HCT116 (cell line): ENCODE data around the gene LCOR. TPM values are rescaled to one million over a fixed set of nuclear protein-coding genes. Genes with fewer than 3 reads are reported as not detected.

ENCODE experiments used
- ATAC-seq: fragments of 200-7000 bp; cut with Tn5 transposase; 2 replicates; pipeline ENCODE4 v1.9.1; 2020; ENCODE audit warnings: mild to moderate bottlenecking, moderate library complexity
- BruUV-seq: library from RNA; stranded (reverse); fragments of 400-500 nt; replicated peaks from 2 replicates; lab custom pipeline; 2021; lab: Mats Ljungman, UMichigan
- CTCF ChIA-PET: fragments of 300-600 bp; sonication (Branson Sonifier 250); formaldehyde crosslinking; loops from one replicate; lab custom pipeline; 2021; ENCODE audit warnings: antibody characterized with exemption; lab: Charles Lee
- POLR2A ChIA-PET: fragments of 300-600, 350-600 bp; sonication (Branson Sonifier 250); formaldehyde crosslinking; loops from one replicate; lab custom pipeline; 2021; ENCODE audit warnings: antibody characterized with exemption; lab: Charles Lee
- RAD21 ChIA-PET, 2 experiments: fragments of 300-600 bp; sonication (Branson Sonifier 250); formaldehyde crosslinking; loops; one replicate each; lab custom pipeline; 2023; ENCODE audit warnings: low total read pairs in 2 of 2; ENCODE audit not compliant: uncharacterized antibody in 2 of 2, unreplicated experiment in 2 of 2, low non-redundant PET in 1 of 2; lab: Charles Lee
- DNase-seq: peaks from one replicate; pipeline ENCODE4 v3.0.0-alpha.2; 2010; ENCODE audit warnings: low read depth, low spot score
- H2AFZ ChIP-seq: fragments of 200-600 bp; shearing (Covaris generic), sonication (generic); 2 replicates; pipeline ENCODE4 v1.6.1; 2017; ENCODE audit warnings: low read depth, mixed run types, mixed read lengths, antibody characterized with exemption, low read length; ENCODE audit not compliant: poor library complexity, severe bottlenecking
- H3K27ac ChIP-seq: 2 replicates; pipeline ENCODE4 v1.5.1; 2012; ENCODE audit warnings: low read depth, low read length
- H3K27me3 ChIP-seq: fragments of 200-600 bp; sonication (generic); 2 replicates; pipeline ENCODE4 v1.6.1; 2016; ENCODE audit warnings: mixed run types, low read length, mixed read lengths; ENCODE audit not compliant: insufficient read depth
- H3K36me3 ChIP-seq, 2 experiments: fragments of 200-500 bp in 1 of 2; fragments of 200-600 bp in 1 of 2; sonication (Bioruptor generic) in 1 of 2; sonication (generic) in 1 of 2; 2 replicates each; pipeline versions ENCODE4 v1.5.1 to v1.6.1; 2014 to 2016; ENCODE audit warnings: low read length in 2 of 2, inconsistent platforms in 1 of 2, mixed read lengths in 1 of 2, mixed run types in 1 of 2; ENCODE audit not compliant: insufficient read depth in 2 of 2, control insufficient read depth in 1 of 2
- H3K4me1 ChIP-seq, 2 experiments: fragments of 200-600 bp in 1 of 2; sonication (generic) in 1 of 2; 2 replicates each; pipeline versions ENCODE4 v1.5.1 to v1.6.1; 2012 to 2017; ENCODE audit warnings: low read length in 2 of 2, inconsistent platforms in 1 of 2, mild to moderate bottlenecking in 1 of 2, mixed read lengths in 1 of 2, mixed run types in 1 of 2, moderate library complexity in 1 of 2; ENCODE audit not compliant: insufficient read depth in 2 of 2, control insufficient read depth in 1 of 2
- H3K4me2 ChIP-seq: fragments of 200-600 bp; sonication (generic); 2 replicates; pipeline ENCODE4 v1.6.1; 2017; ENCODE audit warnings: mixed run types, low read length, mixed read lengths
- H3K4me3 ChIP-seq, 2 experiments: fragments of 200-600 bp in 1 of 2; sonication (generic) in 1 of 2; replicated peaks in 1 of 2; 2 replicates each; pipeline ENCODE4 v1.5.1; 2011 to 2016; ENCODE audit warnings: low read length in 2 of 2, control low read depth in 1 of 2, low read depth in 1 of 2, mild to moderate bottlenecking in 1 of 2, mixed read lengths in 1 of 2, mixed run types in 1 of 2
- H3K79me2 ChIP-seq: fragments of 200-600 bp; sonication (generic); 2 replicates; pipeline ENCODE4 v1.6.1; 2017; ENCODE audit warnings: mild to moderate bottlenecking, mixed run types, low read length, moderate library complexity, mixed read lengths; ENCODE audit not compliant: insufficient read depth
- H3K9ac ChIP-seq: fragments of 200-600 bp; sonication (generic); 2 replicates; pipeline ENCODE4 v1.6.1; 2016; ENCODE audit warnings: low read length, mixed read lengths
- H3K9me2 ChIP-seq: fragments of 200-600 bp; sonication (generic), shearing (Covaris generic); 2 replicates; pipeline ENCODE4 v1.6.1; 2017; ENCODE audit warnings: mixed run types, mild to moderate bottlenecking, moderate library complexity; ENCODE audit not compliant: insufficient read depth
- H3K9me3 ChIP-seq, 2 experiments: fragments of 200-500 bp in 1 of 2; fragments of 200-600 bp in 1 of 2; sonication (Bioruptor generic) in 1 of 2; sonication (generic) in 1 of 2; 2 replicates each; pipeline ENCODE4 v1.6.1; 2014 to 2017; ENCODE audit warnings: low read length in 2 of 2, mixed read lengths in 2 of 2, inconsistent platforms in 1 of 2, low read depth in 1 of 2, mild to moderate bottlenecking in 1 of 2, mixed run types in 1 of 2, moderate library complexity in 1 of 2; ENCODE audit not compliant: control insufficient read depth in 1 of 2, insufficient read depth in 1 of 2
- H4K20me1 ChIP-seq: fragments of 200-600 bp; sonication (generic), shearing (Covaris generic); 2 replicates; pipeline ENCODE4 v1.6.1; 2017; ENCODE audit warnings: mixed run types, mild to moderate bottlenecking, moderate library complexity; ENCODE audit not compliant: insufficient read depth
- CBX3 ChIP-seq: IDR thresholded peaks from 2 replicates; pipeline ENCODE4 v1.6.1; 2012; ENCODE audit warnings: low read depth
- ELF1 ChIP-seq: IDR thresholded peaks from 2 replicates; pipeline ENCODE4 v1.6.1; 2012; ENCODE audit warnings: low read depth, borderline replicate concordance
- EZH2 ChIP-seq: fragments of 200-600 bp; sonication (generic); IDR thresholded peaks from 2 replicates; pipeline ENCODE4 v1.6.1; 2017; ENCODE audit warnings: antibody characterized with exemption, mixed run types
- EZH2phosphoT487 ChIP-seq: fragments of 200-600 bp; IDR thresholded peaks from 2 replicates; pipeline ENCODE4 v1.6.1; 2018; ENCODE audit warnings: antibody characterized with exemption, borderline replicate concordance
- FOSL1 ChIP-seq: IDR thresholded peaks from 2 replicates; pipeline ENCODE4 v1.6.1; 2012; ENCODE audit warnings: low read depth
- JUND ChIP-seq: IDR thresholded peaks from 2 replicates; pipeline ENCODE4 v1.6.1; 2012
- RAD21 ChIP-seq: IDR thresholded peaks from 2 replicates; pipeline ENCODE4 v1.6.1; 2012; ENCODE audit warnings: low read depth, mild to moderate bottlenecking
- SIN3A ChIP-seq: IDR thresholded peaks from 2 replicates; pipeline ENCODE4 v1.6.1; 2012; ENCODE audit warnings: low read depth
- SRF ChIP-seq: IDR thresholded peaks from 2 replicates; pipeline ENCODE4 v1.6.1; 2012; ENCODE audit warnings: low read depth
- YY1 ChIP-seq: IDR thresholded peaks from 2 replicates; pipeline ENCODE4 v1.6.1; 2011; ENCODE audit warnings: low read length, low read depth, moderate library complexity, mild to moderate bottlenecking; ENCODE audit not compliant: insufficient replicate concordance; ENCODE audit errors: extremely low read depth
- ZFX ChIP-seq: fragments of 450-650 bp; IDR thresholded peaks from 2 replicates; pipeline ENCODE4 v1.6.1; 2017
- intact Hi-C: fragments of 100-400 bp; cut with micrococcal nuclease; formaldehyde crosslinking; loops from 2 replicates; pipeline ENCODE4 v1.10.0; 2022
- total RNA-seq: library from RNA; stranded (reverse); gene quantifications from one replicate; pipeline ENCODE4 v1.2.1, GENCODE V29; 2021; ENCODE audit not compliant: unreplicated experiment
- TF ChIP-seq, protein P1 (sequence below): IDR thresholded peaks from 2 replicates; pipeline ENCODE4 v1.6.1; 2012
- TF ChIP-seq, protein P2 (sequence below): IDR thresholded peaks from 2 replicates; pipeline ENCODE4 v1.6.1; 2012
- TF ChIP-seq, protein P3 (sequence below), 3 experiments: fragments of 200-600 bp in 1 of 3; sonication (generic) in 1 of 3; IDR thresholded peaks in 2 of 3; conservative IDR thresholded peaks in 1 of 3; 2 replicates each; pipeline ENCODE4 v1.5.1; 2012 to 2017; ENCODE audit warnings: low read depth in 2 of 3, low read length in 2 of 3, antibody characterized with exemption in 1 of 3, borderline replicate concordance in 1 of 3, control low read depth in 1 of 3, mild to moderate bottlenecking in 1 of 3, mixed read lengths in 1 of 3, mixed run types in 1 of 3, moderate library complexity in 1 of 3; ENCODE audit not compliant: insufficient read depth in 1 of 3
- TF ChIP-seq, protein P4 (sequence below): IDR thresholded peaks from 2 replicates; pipeline ENCODE4 v1.6.1; 2011; ENCODE audit warnings: mild to moderate bottlenecking, low read length, moderate library complexity; ENCODE audit not compliant: insufficient replicate concordance; ENCODE audit errors: extremely low read depth

Gene LCOR
- total RNA-seq, 1 experiment from 2014 or later: 59.9 TPM

DNA sequence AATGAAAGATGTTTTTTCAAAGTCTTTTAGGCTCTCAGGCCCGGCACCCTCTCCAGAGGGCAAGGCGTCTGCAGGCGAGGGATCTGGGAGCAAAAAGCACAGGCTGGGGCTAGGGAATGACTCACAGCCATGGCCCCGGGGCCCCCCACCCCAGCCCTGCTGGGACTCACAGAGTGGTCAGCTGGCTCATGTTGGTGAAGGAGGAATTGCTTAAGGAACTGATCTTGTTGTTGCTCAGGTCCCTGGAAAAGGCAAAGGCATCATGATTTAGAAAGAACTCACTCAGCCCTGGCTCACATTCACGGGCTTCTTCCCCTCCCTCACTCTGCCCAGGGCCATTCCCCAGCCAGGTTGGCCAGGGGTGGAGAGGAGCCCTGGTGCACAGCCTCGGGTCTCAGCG, 202.2 kb downstream of the LCOR start:
- no peak for TF ChIP-seq SRF
- Histone ChIP-seq H3K4me2 (no peak overlapping the region), H3K4me1 (peaks cover 7 to 15% of the 10 kb centered on the region in 2 experiments; a peak in 3 of 4 replicates), H3K36me3 (no peaks in the 10 kb centered on the region), H3K9me2 (no peaks in the 10 kb centered on the region), H3K9ac (no peak overlapping the region), H3K27me3 (peaks cover 4% of the 10 kb centered on the region; the same call in 1 of the 2 replicates), H3K79me2 (no peaks in the 10 kb centered on the region), H3K27ac (no peak overlapping the region), H4K20me1 (no peaks in the 10 kb centered on the region), H3K4me3 (no peak overlapping the region), H2AFZ (no peak overlapping the region), H3K9me3 (no peaks in the 10 kb centered on the region)
- intact Hi-C loops: no loop called here
- POLR2A ChIA-PET: no interaction called here
- CTCF ChIA-PET: interaction anchor here (6.6 kb wide), 1 partner anchor 9 kb away, joined by 107 read pairs; no protein-coding TSS in a partner anchor
- RAD21 ChIA-PET: no interaction called here
- DNase-seq (no peak), ATAC-seq (no peak)
- no TSS peak for BruUV-seq

DNA sequence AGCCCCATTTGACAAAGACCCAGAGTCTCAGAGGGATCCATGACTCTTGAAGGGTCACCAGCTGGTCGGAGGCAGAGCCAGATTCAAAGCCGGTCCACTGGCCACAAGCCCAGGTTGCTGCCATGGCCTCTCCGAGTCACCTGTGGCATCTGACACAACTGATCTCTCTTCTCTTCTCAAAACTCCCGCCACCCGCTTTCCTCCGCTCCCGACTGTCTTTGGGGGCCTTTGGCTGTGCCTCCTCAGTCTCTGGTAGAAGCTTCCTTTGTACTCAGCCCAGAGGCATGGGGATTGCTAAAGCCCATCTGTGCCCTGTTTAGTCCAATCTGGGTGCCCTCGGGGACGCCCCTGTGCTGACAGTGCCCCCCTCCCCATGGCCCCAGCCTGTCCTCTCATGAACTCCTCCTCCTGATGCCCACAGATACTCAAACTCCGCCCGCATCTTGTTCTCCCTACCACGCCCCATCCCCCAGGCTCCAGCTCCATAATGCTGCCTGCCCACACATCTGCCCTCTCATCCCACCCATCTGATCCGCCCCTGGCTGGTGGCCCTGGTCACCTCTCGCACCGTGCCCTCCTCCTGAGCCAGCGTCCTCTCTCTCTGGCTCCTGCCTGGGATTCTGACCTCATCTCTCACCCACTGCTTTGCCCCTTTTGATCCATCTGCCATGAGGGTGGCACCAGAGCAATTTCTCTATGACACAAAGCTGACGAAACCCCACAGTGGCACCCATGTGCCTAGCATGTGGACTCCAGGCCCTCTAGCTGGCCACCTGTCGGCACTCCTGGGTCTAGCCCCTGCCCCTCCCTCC, 203.1 kb downstream of the LCOR start:
- H3K79me2 ChIP-seq: no peaks in the 10 kb centered on the region
- POLR2A ChIA-PET: interaction anchor here (2.9 kb wide), 1 partner anchor 10 kb away, joined by 8 read pairs; no protein-coding TSS in a partner anchor
- H4K20me1 ChIP-seq: no peaks in the 10 kb centered on the region
- no peak for DNase-seq
- RAD21 ChIA-PET: no interaction called here
- H2AFZ ChIP-seq: no peak overlapping the region
- H3K9me3 ChIP-seq: no peaks in the 10 kb centered on the region
- H3K4me2 ChIP-seq: no peak overlapping the region
- peaks cover 7 to 15% of the 10 kb centered on the region in 2 experiments; a peak in 3 of 4 replicates for H3K4me1 ChIP-seq
- H3K27me3 ChIP-seq: peaks cover 4% of the 10 kb centered on the region; the same call in 1 of the 2 replicates
- H3K27ac ChIP-seq: no peak overlapping the region
- H3K4me3 ChIP-seq: no peak overlapping the region
- CTCF ChIA-PET: interaction anchor here (6.6 kb wide), 1 partner anchor 10 kb away, joined by 107 read pairs; no protein-coding TSS in a partner anchor
- H3K36me3 ChIP-seq: no peaks in the 10 kb centered on the region
- ATAC-seq: no peak
- no peak overlapping the region for H3K9ac ChIP-seq
- BruUV-seq: no TSS peak
- no peaks in the 10 kb centered on the region for H3K9me2 ChIP-seq
- intact Hi-C loops: no loop called here
- TF ChIP-seq RAD21: no peak
- TF ChIP-seq SIN3A: no peak
- TF ChIP-seq ELF1: no peak
- TF ChIP-seq EZH2: no peak
- no peak for TF ChIP-seq CBX3
- TF ChIP-seq JUND: no peak
- TF ChIP-seq, protein P1, sequence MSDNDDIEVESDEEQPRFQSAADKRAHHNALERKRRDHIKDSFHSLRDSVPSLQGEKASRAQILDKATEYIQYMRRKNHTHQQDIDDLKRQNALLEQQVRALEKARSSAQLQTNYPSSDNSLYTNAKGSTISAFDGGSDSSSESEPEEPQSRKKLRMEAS: no peak
- TF ChIP-seq, protein P2, sequence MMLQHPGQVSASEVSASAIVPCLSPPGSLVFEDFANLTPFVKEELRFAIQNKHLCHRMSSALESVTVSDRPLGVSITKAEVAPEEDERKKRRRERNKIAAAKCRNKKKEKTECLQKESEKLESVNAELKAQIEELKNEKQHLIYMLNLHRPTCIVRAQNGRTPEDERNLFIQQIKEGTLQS: no peak
- no peak for TF ChIP-seq FOSL1
- TF ChIP-seq, protein P3, sequence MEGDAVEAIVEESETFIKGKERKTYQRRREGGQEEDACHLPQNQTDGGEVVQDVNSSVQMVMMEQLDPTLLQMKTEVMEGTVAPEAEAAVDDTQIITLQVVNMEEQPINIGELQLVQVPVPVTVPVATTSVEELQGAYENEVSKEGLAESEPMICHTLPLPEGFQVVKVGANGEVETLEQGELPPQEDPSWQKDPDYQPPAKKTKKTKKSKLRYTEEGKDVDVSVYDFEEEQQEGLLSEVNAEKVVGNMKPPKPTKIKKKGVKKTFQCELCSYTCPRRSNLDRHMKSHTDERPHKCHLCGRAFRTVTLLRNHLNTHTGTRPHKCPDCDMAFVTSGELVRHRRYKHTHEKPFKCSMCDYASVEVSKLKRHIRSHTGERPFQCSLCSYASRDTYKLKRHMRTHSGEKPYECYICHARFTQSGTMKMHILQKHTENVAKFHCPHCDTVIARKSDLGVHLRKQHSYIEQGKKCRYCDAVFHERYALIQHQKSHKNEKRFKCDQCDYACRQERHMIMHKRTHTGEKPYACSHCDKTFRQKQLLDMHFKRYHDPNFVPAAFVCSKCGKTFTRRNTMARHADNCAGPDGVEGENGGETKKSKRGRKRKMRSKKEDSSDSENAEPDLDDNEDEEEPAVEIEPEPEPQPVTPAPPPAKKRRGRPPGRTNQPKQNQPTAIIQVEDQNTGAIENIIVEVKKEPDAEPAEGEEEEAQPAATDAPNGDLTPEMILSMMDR (IDR thresholded peaks at IDR 0.05 in 2 of 3, conservative IDR thresholded peaks at IDR 0.05 in 1 of 3; ENCODE audit: borderline replicate concordance in 1 of 3, insufficient read depth in 1 of 3, low read depth in 2 of 3, low read length in 2 of 3): no peak
- TF ChIP-seq YY1: no peak
- no peak for TF ChIP-seq EZH2phosphoT487
- no peak for TF ChIP-seq ZFX
- TF ChIP-seq, protein P4, sequence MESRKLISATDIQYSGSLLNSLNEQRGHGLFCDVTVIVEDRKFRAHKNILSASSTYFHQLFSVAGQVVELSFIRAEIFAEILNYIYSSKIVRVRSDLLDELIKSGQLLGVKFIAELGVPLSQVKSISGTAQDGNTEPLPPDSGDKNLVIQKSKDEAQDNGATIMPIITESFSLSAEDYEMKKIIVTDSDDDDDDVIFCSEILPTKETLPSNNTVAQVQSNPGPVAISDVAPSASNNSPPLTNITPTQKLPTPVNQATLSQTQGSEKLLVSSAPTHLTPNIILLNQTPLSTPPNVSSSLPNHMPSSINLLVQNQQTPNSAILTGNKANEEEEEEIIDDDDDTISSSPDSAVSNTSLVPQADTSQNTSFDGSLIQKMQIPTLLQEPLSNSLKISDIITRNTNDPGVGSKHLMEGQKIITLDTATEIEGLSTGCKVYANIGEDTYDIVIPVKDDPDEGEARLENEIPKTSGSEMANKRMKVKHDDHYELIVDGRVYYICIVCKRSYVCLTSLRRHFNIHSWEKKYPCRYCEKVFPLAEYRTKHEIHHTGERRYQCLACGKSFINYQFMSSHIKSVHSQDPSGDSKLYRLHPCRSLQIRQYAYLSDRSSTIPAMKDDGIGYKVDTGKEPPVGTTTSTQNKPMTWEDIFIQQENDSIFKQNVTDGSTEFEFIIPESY: no peak
